ENCODE results near the gene CSK. TPM values are rescaled to one million over a fixed set of nuclear protein-coding genes. Genes with fewer than 3 reads are reported as not detected.

CSK gene
- total and polyA plus RNA-seq, 2 experiments from 2014 or later, result 11.0 to 18.0 TPM

GRCh38 chr15:74792227-74793016 lies 10.5 kb downstream of the CSK start:
- no peaks in the 10 kb centered on the region for H3K27me3 ChIP-seq (replicated peaks; ENCODE audit: insufficient read depth)
- H3K4me2 ChIP-seq (ENCODE audit: unreplicated experiment), result no peak overlapping the region
- DNase-seq, result no peak
- H3K4me1 ChIP-seq (ENCODE audit: insufficient read depth), result peaks cover 17% of the 10 kb centered on the region
- H3F3A ChIP-seq (ENCODE audit: insufficient read depth), result peaks cover 6% of the 10 kb centered on the region; the same call in 1 of the 2 replicates
- H3K36me3 ChIP-seq (ENCODE audit: low read depth), result no peaks in the 10 kb centered on the region
- no peak overlapping the region for H3K4me3 ChIP-seq
- no peaks in the 10 kb centered on the region; the same call in 1 of the 2 replicates for H4K20me1 ChIP-seq (ENCODE audit: insufficient read depth)
- H2AFZ ChIP-seq, result no peak overlapping the region
- TF ChIP-seq EZH2 (IDR thresholded peaks at IDR 0.05; ENCODE audit: insufficient read depth, poor library complexity, severe bottlenecking), result no peak
- no peak for TF ChIP-seq EZH2phosphoT487 (IDR thresholded peaks at IDR 0.05; ENCODE audit: insufficient read depth, low read depth)
- H3K79me2 ChIP-seq (ENCODE audit: insufficient read depth), result peaks cover 97% of the 10 kb centered on the region
- H3K27ac ChIP-seq, result no peak overlapping the region
- in situ Hi-C loops (cut with MboI), result no loop called here
- no peaks in the 10 kb centered on the region for H3K9me2 ChIP-seq (ENCODE audit: insufficient read depth)
- H3K9ac ChIP-seq, result no peak overlapping the region
- H3K9me3 ChIP-seq (ENCODE audit: low read depth), result no peaks in the 10 kb centered on the region
- 83 to 85% methylated on average over 11 to 12 of the region's 12 CpGs for WGBS, 2 experiments (ENCODE audit: low coverage in 1 of 2, low lambda C conversion rate in 2 of 2, missing lambda C conversion rate in 2 of 2)

GRCh38 chr15:74793135-74794028 lies 11.5 kb downstream of the CSK start:
- peaks cover 14% of the 10 kb centered on the region for H3K4me1 ChIP-seq (ENCODE audit: insufficient read depth)
- no peak overlapping the region for H3K4me3 ChIP-seq
- H3K4me2 ChIP-seq (ENCODE audit: unreplicated experiment), result no peak overlapping the region
- H3K9me2 ChIP-seq (ENCODE audit: insufficient read depth), result no peaks in the 10 kb centered on the region
- no peaks in the 10 kb centered on the region for H3K36me3 ChIP-seq (ENCODE audit: low read depth)
- H3K27ac ChIP-seq, result no peak overlapping the region
- no peak overlapping the region for H2AFZ ChIP-seq
- 76 to 87% methylated on average over 9 to 12 of the region's 12 CpGs for WGBS, 2 experiments (ENCODE audit: low coverage in 1 of 2, low lambda C conversion rate in 2 of 2, missing lambda C conversion rate in 2 of 2)
- no peaks in the 10 kb centered on the region for H3K27me3 ChIP-seq (replicated peaks; ENCODE audit: insufficient read depth)
- no peak for DNase-seq
- H3K9me3 ChIP-seq (ENCODE audit: low read depth), result no peaks in the 10 kb centered on the region
- no peak for TF ChIP-seq EZH2phosphoT487 (IDR thresholded peaks at IDR 0.05; ENCODE audit: insufficient read depth, low read depth)
- TF ChIP-seq EZH2 (IDR thresholded peaks at IDR 0.05; ENCODE audit: insufficient read depth, poor library complexity, severe bottlenecking), result no peak
- in situ Hi-C loops (cut with MboI), result no loop called here
- H3K9ac ChIP-seq, result no peak overlapping the region
- peaks cover 96% of the 10 kb centered on the region for H3K79me2 ChIP-seq (ENCODE audit: insufficient read depth)
- no peaks in the 10 kb centered on the region for H4K20me1 ChIP-seq (ENCODE audit: insufficient read depth)
- H3F3A ChIP-seq (ENCODE audit: insufficient read depth), result peaks cover 6% of the 10 kb centered on the region; the same call in 1 of the 2 replicates

DNA sequence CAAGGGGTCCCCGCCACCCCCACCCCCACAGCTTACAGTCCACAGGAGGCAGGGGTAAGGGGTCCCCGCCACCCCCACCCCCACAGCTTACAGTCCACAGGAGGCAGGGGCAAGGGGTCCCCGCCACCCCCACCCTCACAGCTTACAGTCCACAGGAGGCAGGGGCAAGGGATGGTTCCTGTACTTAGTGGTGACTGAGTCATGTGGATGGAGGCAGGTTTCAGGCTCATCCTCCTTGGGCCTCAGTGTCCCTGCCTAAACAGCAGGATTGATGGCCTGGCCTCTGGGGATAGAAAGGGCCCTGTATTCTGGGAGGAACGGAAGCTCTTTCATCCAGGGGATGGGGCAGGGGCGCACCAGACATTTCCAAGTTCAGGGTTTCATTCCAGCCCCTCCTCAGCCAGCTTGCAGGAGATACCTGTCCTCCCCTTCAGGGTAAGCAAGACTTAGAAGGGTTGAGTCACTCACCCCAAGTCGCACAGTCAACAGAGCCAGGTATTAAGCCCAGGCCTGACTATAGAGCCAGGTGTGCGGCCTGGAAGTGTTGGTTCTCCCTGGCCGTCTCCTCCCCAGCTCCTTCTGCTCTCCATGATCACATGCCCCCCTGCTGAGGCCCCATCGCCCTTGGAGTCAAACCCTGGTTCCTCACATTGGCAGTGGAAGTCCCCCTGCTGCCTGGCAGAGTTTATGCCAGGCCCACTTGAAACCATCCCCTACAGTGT lies 12.5 kb downstream of the CSK start:
- Histone ChIP-seq H3K79me2 (ENCODE audit: insufficient read depth) (peaks cover 85% of the 10 kb centered on the region), H2AFZ (no peak overlapping the region), H3K9me3 (ENCODE audit: low read depth) (no peaks in the 10 kb centered on the region), H3K4me2 (ENCODE audit: unreplicated experiment) (no peak overlapping the region), H3K36me3 (ENCODE audit: low read depth) (no peaks in the 10 kb centered on the region), H3K9ac (no peak overlapping the region), H3K27ac (no peak overlapping the region), H4K20me1 (ENCODE audit: insufficient read depth) (no peaks in the 10 kb centered on the region), H3F3A (ENCODE audit: insufficient read depth) (peaks cover 6% of the 10 kb centered on the region; the same call in 1 of the 2 replicates), H3K4me3 (no peak overlapping the region), H3K4me1 (ENCODE audit: insufficient read depth) (peaks cover 14% of the 10 kb centered on the region), H3K9me2 (ENCODE audit: insufficient read depth) (no peaks in the 10 kb centered on the region), H3K27me3 (replicated peaks; ENCODE audit: insufficient read depth) (no peaks in the 10 kb centered on the region)
- no peak for TF ChIP-seq EZH2 (IDR thresholded peaks at IDR 0.05; ENCODE audit: insufficient read depth, poor library complexity, severe bottlenecking)
- no peak for TF ChIP-seq EZH2phosphoT487 (IDR thresholded peaks at IDR 0.05; ENCODE audit: insufficient read depth, low read depth)
- WGBS, 2 experiments (ENCODE audit: low coverage in 1 of 2, low lambda C conversion rate in 2 of 2, missing lambda C conversion rate in 2 of 2), result 96 to 97% methylated on average over 6 to 9 of the region's 9 CpGs
- DNase-seq, result no peak
- in situ Hi-C loops (cut with MboI), result no loop called here

- in situ Hi-C loops (cut with MboI), result no loop called here
- no peaks in the 10 kb centered on the region for H3K9me3 ChIP-seq (ENCODE audit: low read depth)
- no peak overlapping the region for H2AFZ ChIP-seq
- no peak overlapping the region for H3K4me2 ChIP-seq (ENCODE audit: unreplicated experiment)
- H4K20me1 ChIP-seq (ENCODE audit: insufficient read depth), result no peaks in the 10 kb centered on the region
- H3K9me2 ChIP-seq (ENCODE audit: insufficient read depth), result no peaks in the 10 kb centered on the region
- H3K79me2 ChIP-seq (ENCODE audit: insufficient read depth), result peaks cover 80% of the 10 kb centered on the region
- H3K27me3 ChIP-seq (replicated peaks; ENCODE audit: insufficient read depth), result no peaks in the 10 kb centered on the region
- H3K4me3 ChIP-seq, result no peak overlapping the region
- H3K36me3 ChIP-seq (ENCODE audit: low read depth), result no peaks in the 10 kb centered on the region
- no peak for DNase-seq
- WGBS, 2 experiments (ENCODE audit: low coverage in 1 of 2, low lambda C conversion rate in 2 of 2, missing lambda C conversion rate in 2 of 2), result 90 to 96% methylated on average over 9 of the region's 9 CpGs
- H3K9ac ChIP-seq, result no peak overlapping the region
- TF ChIP-seq EZH2 (IDR thresholded peaks at IDR 0.05; ENCODE audit: insufficient read depth, poor library complexity, severe bottlenecking) (no peak), EZH2phosphoT487 (IDR thresholded peaks at IDR 0.05; ENCODE audit: insufficient read depth, low read depth) (no peak)
- H3F3A ChIP-seq (ENCODE audit: insufficient read depth), result peaks cover 6% of the 10 kb centered on the region; the same call in 1 of the 2 replicates
- no peak overlapping the region for H3K27ac ChIP-seq
- peaks cover 13% of the 10 kb centered on the region for H3K4me1 ChIP-seq (ENCODE audit: insufficient read depth)
These were observed 13.1 kb downstream of the CSK start for GRCh38 chr15:74794970-74795349.

Measured in GM23248 (cell line).